ENCODE measurements around the gene PRKN.

The PRKN gene

DNA sequence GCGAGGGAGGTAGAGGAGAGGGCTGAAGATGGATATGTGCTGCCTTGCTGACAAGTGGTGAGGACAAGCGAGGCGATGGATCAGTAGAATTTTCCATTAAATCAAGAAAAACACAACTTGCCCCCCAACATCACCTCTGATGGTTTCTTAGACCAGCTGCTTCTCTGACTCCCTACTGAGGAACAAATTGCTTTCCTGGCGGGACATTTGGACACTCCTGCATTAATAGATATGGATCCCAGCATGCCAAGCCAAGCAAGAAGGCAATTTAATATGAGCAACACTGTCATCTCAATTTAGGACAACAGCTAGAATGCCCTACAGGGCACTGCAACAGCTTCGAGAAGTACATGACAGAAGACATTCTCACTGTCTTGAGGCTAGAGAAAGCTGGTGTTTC lies 1205.3 kb downstream of the PRKN start:
- Histone ChIP-seq H3K27ac (replicated peaks) (no peak overlapping the region), H3K4me3 (replicated peaks; ENCODE audit: insufficient read depth, low read length) (no peak overlapping the region), H3K27me3 (ENCODE audit: insufficient read depth, poor library complexity, severe bottlenecking) (no peaks in the 10 kb centered on the region)
- DNase-seq (ENCODE audit: low read depth in 1 of 2, low spot score in 1 of 2) = no peak
- TF ChIP-seq REST (IDR thresholded peaks at IDR 0.05; ENCODE audit: insufficient replicate concordance, low read depth) (no peak), SPI1 (IDR thresholded peaks at IDR 0.05; ENCODE audit: borderline replicate concordance, low read depth) (no peak), CTCF (IDR thresholded peaks at IDR 0.05; ENCODE audit: insufficient read depth, low read length) (no peak), POLR2AphosphoS5 (IDR thresholded peaks at IDR 0.05; ENCODE audit: low read depth) (no peak), GABPA (IDR thresholded peaks at IDR 0.05; ENCODE audit: low read depth) (no peak)

- TF ChIP-seq POLR2AphosphoS5 (IDR thresholded peaks at IDR 0.05; ENCODE audit: low read depth) = no peak
- no peak for TF ChIP-seq GABPA (IDR thresholded peaks at IDR 0.05; ENCODE audit: low read depth)
- TF ChIP-seq REST (IDR thresholded peaks at IDR 0.05; ENCODE audit: insufficient replicate concordance, low read depth) = no peak
- no peak for TF ChIP-seq CTCF (IDR thresholded peaks at IDR 0.05; ENCODE audit: insufficient read depth, low read length)
- no peak for TF ChIP-seq SPI1 (IDR thresholded peaks at IDR 0.05; ENCODE audit: borderline replicate concordance, low read depth)
- Histone ChIP-seq H3K27ac (replicated peaks) (no peak overlapping the region), H3K4me3 (replicated peaks; ENCODE audit: insufficient read depth, low read length) (no peak overlapping the region), H3K27me3 (ENCODE audit: insufficient read depth, poor library complexity, severe bottlenecking) (no peaks in the 10 kb centered on the region)
- no peak for DNase-seq (ENCODE audit: low read depth in 1 of 2, low spot score in 1 of 2)
These were observed 1216.0 kb downstream of the PRKN start for GRCh38 chr6:161511447-161512095.

DNA sequence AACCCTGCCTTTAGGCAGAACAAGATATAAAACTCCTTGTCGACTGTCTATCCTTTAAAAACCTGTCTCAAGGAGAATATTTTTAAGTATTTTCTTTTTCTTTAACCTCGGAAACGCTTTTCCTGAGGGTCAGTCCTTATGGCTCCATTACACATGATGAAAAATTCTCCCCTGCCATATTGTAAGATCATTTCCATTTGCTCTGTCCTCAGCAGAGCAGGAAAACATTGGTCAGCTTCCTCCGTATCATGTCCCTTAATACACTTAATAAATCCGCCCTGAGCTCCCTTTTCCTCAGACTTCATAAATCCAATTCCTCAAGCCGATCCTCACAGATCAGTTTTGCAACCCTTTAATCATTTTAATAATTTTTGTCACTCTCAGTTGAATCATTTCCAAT lies 1219.2 kb downstream of the PRKN start:
- Histone ChIP-seq H3K27me3 (ENCODE audit: insufficient read depth, poor library complexity, severe bottlenecking) (no peaks in the 10 kb centered on the region), H3K4me3 (replicated peaks; ENCODE audit: insufficient read depth, low read length) (no peak overlapping the region), H3K27ac (replicated peaks) (no peak overlapping the region)
- TF ChIP-seq GABPA (IDR thresholded peaks at IDR 0.05; ENCODE audit: low read depth) (no peak), SPI1 (IDR thresholded peaks at IDR 0.05; ENCODE audit: borderline replicate concordance, low read depth) (no peak), CTCF (IDR thresholded peaks at IDR 0.05; ENCODE audit: insufficient read depth, low read length) (no peak), POLR2AphosphoS5 (IDR thresholded peaks at IDR 0.05; ENCODE audit: low read depth) (no peak), REST (IDR thresholded peaks at IDR 0.05; ENCODE audit: insufficient replicate concordance, low read depth) (no peak)
- no peak for DNase-seq (ENCODE audit: low read depth in 1 of 2, low spot score in 1 of 2)
